Endothelial cell of umbilical vein (primary cell): Measurements from ENCODE around the gene GP5. TPM values are rescaled to one million over a fixed set of nuclear protein-coding genes. Genes with fewer than 3 reads are reported as not detected.

Source experiments
- BruUV-seq: library from RNA; stranded (reverse); fragments of 400-500 nt; replicated peaks from 2 replicates; lab custom pipeline; 2021; lab: Mats Ljungman, UMichigan
- CTCF ChIA-PET: fragments of 300-600, 350-600 bp; sonication (Branson Sonifier 250); formaldehyde crosslinking; loops from one replicate; lab custom pipeline; 2021; ENCODE audit warnings: antibody characterized with exemption, inconsistent platforms; lab: Charles Lee
- POLR2A ChIA-PET: fragments of 300-600, 350-600 bp; sonication (Branson Sonifier 250); formaldehyde crosslinking; loops from one replicate; lab custom pipeline; 2021; ENCODE audit warnings: antibody characterized with exemption, inconsistent platforms; lab: Charles Lee
- DNase-seq: peaks from one replicate; pipeline ENCODE4 v3.0.0-alpha.2; 2011; ENCODE audit warnings: low read depth, low spot score
- FAIRE-seq: peaks from 2 replicates; lab custom pipeline; 2011; peaks lifted over from hg19 to GRCh38; lab: Jason Lieb, UNC
- H2AFZ ChIP-seq: 2 replicates; pipeline ENCODE4 v1.6.0; 2012; ENCODE audit warnings: low read depth, low read length, control low read depth, inconsistent platforms
- H3K27ac ChIP-seq: 2 replicates; pipeline ENCODE4 v1.5.1; 2011; ENCODE audit warnings: low read depth, mild to moderate bottlenecking, control low read depth, low read length, moderate library complexity; ENCODE audit not compliant: insufficient read depth
- H3K27me3 ChIP-seq, 2 experiments: 2 replicates each; pipeline versions ENCODE4 v1.6.0 to v1.6.1; 2011; ENCODE audit warnings: low read length in 2 of 2, mixed read lengths in 1 of 2; ENCODE audit not compliant: control insufficient read depth in 2 of 2, insufficient read depth in 2 of 2
- H3K36me3 ChIP-seq, 2 experiments: 2 replicates in 1 of 2; 3 replicates in 1 of 2; pipeline ENCODE4 v1.5.1; 2011; ENCODE audit warnings: low read length in 2 of 2, mild to moderate bottlenecking in 1 of 2, moderate library complexity in 1 of 2; ENCODE audit not compliant: control insufficient read depth in 2 of 2, insufficient read depth in 2 of 2; ENCODE audit errors: extremely low read depth in 1 of 2
- H3K4me1 ChIP-seq: 3 replicates; pipeline ENCODE4 v1.5.1; 2011; ENCODE audit warnings: mild to moderate bottlenecking, low read length; ENCODE audit not compliant: control insufficient read depth, insufficient read depth; ENCODE audit errors: extremely low read depth
- H3K4me2 ChIP-seq: 2 replicates; pipeline ENCODE4 v1.6.1; 2011; ENCODE audit warnings: low read length, control low read depth, mixed read lengths; ENCODE audit not compliant: insufficient read depth
- H3K4me3 ChIP-seq, 3 experiments: fragments of 200-600 bp in 1 of 3; sonication (generic), shearing (Covaris generic) in 1 of 3; replicated peaks in 1 of 3; 2 replicates each; pipeline ENCODE4 v1.5.1; 2011 to 2016; ENCODE audit warnings: control low read depth in 3 of 3, low read length in 3 of 3, mild to moderate bottlenecking in 2 of 3, inconsistent platforms in 1 of 3, low read depth in 1 of 3, moderate library complexity in 1 of 3; ENCODE audit not compliant: insufficient read depth in 1 of 3
- H3K79me2 ChIP-seq: 2 replicates; pipeline ENCODE4 v1.6.0; 2012; ENCODE audit warnings: low read length, inconsistent platforms; ENCODE audit not compliant: control insufficient read depth, insufficient read depth
- H3K9ac ChIP-seq: replicated peaks from 2 replicates; pipeline ENCODE3; 2011; ENCODE audit warnings: low read length, control low read depth; ENCODE audit not compliant: insufficient read depth; ENCODE audit errors: extremely low read depth
- H3K9me1 ChIP-seq: replicated peaks from 3 replicates; pipeline ENCODE4 v1.6.0; 2011; ENCODE audit warnings: mild to moderate bottlenecking, low read length; ENCODE audit not compliant: control insufficient read depth, insufficient read depth; ENCODE audit errors: extremely low read depth
- H3K9me3 ChIP-seq: replicated peaks from 2 replicates; pipeline ENCODE4 v1.5.1; 2012; ENCODE audit warnings: low read length, inconsistent platforms; ENCODE audit not compliant: control insufficient read depth, insufficient read depth
- H4K20me1 ChIP-seq: replicated peaks from 2 replicates; pipeline ENCODE3; 2011; ENCODE audit warnings: mild to moderate bottlenecking, low read length; ENCODE audit not compliant: control insufficient read depth, insufficient read depth; ENCODE audit errors: extremely low read depth
- CTCF ChIP-seq, 2 donors: IDR thresholded peaks; 1 replicate in 1 of 2; 2 replicates in 1 of 2; pipeline ENCODE4 v1.5.1; 2011; ENCODE audit warnings: low read length in 2 of 2, mild to moderate bottlenecking in 2 of 2, moderate library complexity in 2 of 2, control low read depth in 1 of 2, inconsistent platforms in 1 of 2, low read depth in 1 of 2; ENCODE audit not compliant: insufficient read depth in 1 of 2; ENCODE audit errors: extremely low read depth in 1 of 2
- EZH2 ChIP-seq: IDR thresholded peaks from 2 replicates; pipeline ENCODE4 v1.6.1; 2012; ENCODE audit warnings: borderline replicate concordance, low read depth, mild to moderate bottlenecking, moderate library complexity, low read length, inconsistent platforms; ENCODE audit not compliant: severe bottlenecking
- FOS ChIP-seq: IDR thresholded peaks from 2 replicates; pipeline ENCODE4 v1.6.1; 2011; ENCODE audit warnings: mild to moderate bottlenecking, low read length, moderate library complexity, borderline replicate concordance; ENCODE audit not compliant: insufficient read depth
- GATA2 ChIP-seq: IDR thresholded peaks from 2 replicates; pipeline ENCODE4 v1.7.0; 2011; ENCODE audit warnings: low read depth, mild to moderate bottlenecking, moderate library complexity, mixed read lengths, low read length; ENCODE audit not compliant: insufficient read length, insufficient read depth
- JUN ChIP-seq: IDR thresholded peaks from 2 replicates; pipeline ENCODE4 v1.6.1; 2011; ENCODE audit warnings: borderline replicate concordance, low read depth; ENCODE audit not compliant: insufficient read length, insufficient read depth
- MAX ChIP-seq: IDR thresholded peaks from 2 replicates; pipeline ENCODE4 v1.6.1; 2011; ENCODE audit not compliant: insufficient read depth, insufficient read length
- MYC ChIP-seq: IDR thresholded peaks from one replicate; pipeline ENCODE4 v1.6.1; 2011; ENCODE audit warnings: mild to moderate bottlenecking, low read depth, low read length
- POLR2A ChIP-seq: IDR thresholded peaks from 2 replicates; pipeline ENCODE4 v1.6.1; 2012; ENCODE audit warnings: low read depth, mild to moderate bottlenecking, control low read depth, low read length
- POLR2AphosphoS5 ChIP-seq: IDR thresholded peaks from 2 replicates; pipeline ENCODE4 v1.6.1; 2012; ENCODE audit warnings: low read depth, mild to moderate bottlenecking, control low read depth, low read length, moderate library complexity; ENCODE audit not compliant: insufficient read depth
- dilution Hi-C: fragments of 300-500 bp; cut with MboI; formaldehyde crosslinking; loops from one replicate; pipeline ENCODE4 v1.15.0; 2019; ENCODE audit warnings: low sequenced_read_pairs; ENCODE audit not compliant: extremely low pct_ligation_motif_present
- intact Hi-C: fragments of 100-400 bp; cut with micrococcal nuclease; formaldehyde crosslinking; loops from one replicate; pipeline ENCODE4 v1.10.0; 2022
- polyA plus RNA-seq, 4 experiments: library from polyadenylated mRNA; depleted of rRNA in 3 of 4; stranded (reverse) in 3 of 4; unstranded in 1 of 4; fragments of >200 nt; gene quantifications; 2 replicates each; pipeline versions ENCODE4 v1.2.1 to v1.2.3, GENCODE V29; 2011 to 2012; ENCODE audit warnings: missing spikeins in 1 of 4
- total RNA-seq: library from RNA; stranded (reverse); gene quantifications from 2 replicates; pipeline ENCODE4 v1.2.3, GENCODE V29; 2021

The GP5 gene
- total and polyA plus RNA-seq, 2 donors (not counting 3 experiments of a cell fraction or from before 2014, with no cell fraction given): 0.06 to 0.11 TPM

- Histone ChIP-seq H3K27me3 (no peaks in the 10 kb centered on the region), H4K20me1 (no peaks in the 10 kb centered on the region), H2AFZ (no peak overlapping the region), H3K36me3 (peaks cover 7 to 12% of the 10 kb centered on the region in 2 experiments), H3K9ac (no peak overlapping the region), H3K4me1 (no peaks in the 10 kb centered on the region), H3K9me1 (no peaks in the 10 kb centered on the region), H3K9me3 (no peaks in the 10 kb centered on the region), H3K4me2 (no peak overlapping the region), H3K27ac (no peak overlapping the region), H3K79me2 (no peaks in the 10 kb centered on the region), H3K4me3 (no peak overlapping the region)
- no TSS peak for BruUV-seq
- intact Hi-C loops (no loop called here), dilution Hi-C loops (no loop called here)
- ChIA-PET CTCF (interaction anchor here (0.7 to 2.7 kb wide), 6 partner anchors 19 to 147 kb away, joined by 3 to 12 read pairs (median 5); partner anchors contain the start of gene GP5), POLR2A (no interaction called here)
- FAIRE-seq (no peak), DNase-seq (no peak)
- no peak for TF ChIP-seq GATA2
- TF ChIP-seq MAX: no peak
- no peak for TF ChIP-seq MYC
- TF ChIP-seq CTCF (IDR thresholded peaks at IDR 0.05; ENCODE audit: extremely low read depth in 1 of 2, insufficient read depth in 1 of 2, low read depth in 1 of 2, low read length in 2 of 2): no peak
- no peak for TF ChIP-seq POLR2A
- TF ChIP-seq JUN: no peak
- no peak for TF ChIP-seq EZH2
- no peak for TF ChIP-seq POLR2AphosphoS5
- no peak for TF ChIP-seq FOS
Observed at GRCh38 chr3:194447657-194448056, 48.6 kb upstream of the GP5 start.
